ENCODE data around the gene TMEM132D.

The TMEM132D gene

DNA sequence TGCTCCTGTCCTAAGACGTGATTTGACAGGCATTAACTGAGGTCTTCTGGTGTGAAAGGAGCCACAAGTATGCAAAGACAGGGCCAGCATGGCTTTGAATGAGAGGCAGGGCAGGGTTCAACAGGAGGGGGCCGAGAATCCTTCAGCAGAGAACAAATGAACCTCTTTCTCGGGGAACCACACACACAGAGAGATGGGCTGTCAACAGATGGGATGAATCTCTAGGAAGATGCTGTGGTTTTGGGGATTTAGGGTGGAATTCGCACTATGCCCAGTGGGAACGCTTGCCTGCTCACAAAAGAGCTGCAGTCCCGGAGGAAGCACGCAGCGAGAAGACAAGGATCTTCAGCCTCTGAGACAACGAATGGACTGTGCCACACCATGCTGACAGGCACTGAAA, 537.2 kb downstream of the TMEM132D start:
- Mint-ChIP-seq H3K27me3 (ENCODE audit: low read depth) (no peaks in the 10 kb centered on the region), H3K4me3 (no peak overlapping the region), H3K27ac (no peak overlapping the region), H3K36me3 (ENCODE audit: low read depth) (no peaks in the 10 kb centered on the region), H3K9me3 (peaks cover 3% of the 10 kb centered on the region), H3K4me1 (no peaks in the 10 kb centered on the region)
- TF ChIP-seq, protein P1, sequence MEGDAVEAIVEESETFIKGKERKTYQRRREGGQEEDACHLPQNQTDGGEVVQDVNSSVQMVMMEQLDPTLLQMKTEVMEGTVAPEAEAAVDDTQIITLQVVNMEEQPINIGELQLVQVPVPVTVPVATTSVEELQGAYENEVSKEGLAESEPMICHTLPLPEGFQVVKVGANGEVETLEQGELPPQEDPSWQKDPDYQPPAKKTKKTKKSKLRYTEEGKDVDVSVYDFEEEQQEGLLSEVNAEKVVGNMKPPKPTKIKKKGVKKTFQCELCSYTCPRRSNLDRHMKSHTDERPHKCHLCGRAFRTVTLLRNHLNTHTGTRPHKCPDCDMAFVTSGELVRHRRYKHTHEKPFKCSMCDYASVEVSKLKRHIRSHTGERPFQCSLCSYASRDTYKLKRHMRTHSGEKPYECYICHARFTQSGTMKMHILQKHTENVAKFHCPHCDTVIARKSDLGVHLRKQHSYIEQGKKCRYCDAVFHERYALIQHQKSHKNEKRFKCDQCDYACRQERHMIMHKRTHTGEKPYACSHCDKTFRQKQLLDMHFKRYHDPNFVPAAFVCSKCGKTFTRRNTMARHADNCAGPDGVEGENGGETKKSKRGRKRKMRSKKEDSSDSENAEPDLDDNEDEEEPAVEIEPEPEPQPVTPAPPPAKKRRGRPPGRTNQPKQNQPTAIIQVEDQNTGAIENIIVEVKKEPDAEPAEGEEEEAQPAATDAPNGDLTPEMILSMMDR (IDR thresholded peaks at IDR 0.05; ENCODE audit: unreplicated experiment in 3 of 3), result no peak

DNA sequence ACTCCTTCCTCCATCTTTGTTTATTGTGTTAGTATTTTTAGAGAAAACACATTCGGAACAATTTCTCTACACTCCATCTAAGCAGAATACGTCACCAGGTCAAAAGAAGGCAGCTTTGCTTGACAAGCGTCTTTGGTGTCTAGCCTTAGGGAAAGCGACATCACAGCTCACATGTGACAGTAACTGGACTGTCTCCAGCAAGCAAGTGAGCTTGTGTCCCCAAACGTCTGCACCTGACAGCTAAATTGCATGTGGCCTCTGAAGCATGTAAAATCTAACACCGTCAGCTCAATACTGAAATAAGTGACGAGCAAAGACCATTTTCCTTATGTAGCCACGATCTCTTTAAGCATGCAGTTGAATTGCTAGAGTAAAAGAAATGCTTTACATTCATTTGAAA, 540.8 kb downstream of the TMEM132D start:
- Mint-ChIP-seq H3K4me3 (no peak overlapping the region), H3K27me3 (ENCODE audit: low read depth) (peaks cover 12% of the 10 kb centered on the region), H3K9me3 (peaks cover under 1% of the 10 kb centered on the region), H3K27ac (no peak overlapping the region), H3K4me1 (no peaks in the 10 kb centered on the region), H3K36me3 (ENCODE audit: low read depth) (no peaks in the 10 kb centered on the region)
- TF ChIP-seq, protein P1 (IDR thresholded peaks at IDR 0.05; ENCODE audit: unreplicated experiment in 3 of 3), result no peak

DNA sequence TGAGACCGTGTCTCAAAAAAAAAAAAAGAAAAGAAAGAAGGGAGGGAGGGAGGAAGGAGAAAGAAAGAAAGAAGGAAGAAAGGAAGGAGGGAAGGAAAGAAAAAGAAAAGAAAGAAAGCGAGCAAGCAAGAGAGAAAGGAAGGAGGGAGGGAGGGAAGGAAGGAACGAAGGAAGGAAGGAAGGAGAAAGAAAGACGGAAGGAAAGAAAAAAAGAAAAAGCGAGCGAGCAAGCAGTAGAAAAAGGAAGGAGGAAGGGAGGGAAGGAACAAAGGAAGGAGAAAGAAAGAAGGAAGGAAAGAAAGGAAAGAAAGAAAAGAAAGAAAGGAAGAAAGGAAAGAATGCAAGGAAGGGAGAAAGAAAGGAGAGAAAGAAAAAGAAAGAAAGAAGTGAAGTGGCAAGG, 546.6 kb downstream of the TMEM132D start:
- Mint-ChIP-seq H3K4me3 (no peak overlapping the region), H3K9me3 (no peaks in the 10 kb centered on the region), H3K27ac (no peak overlapping the region), H3K27me3 (ENCODE audit: low read depth) (peaks cover 15% of the 10 kb centered on the region), H3K4me1 (no peaks in the 10 kb centered on the region), H3K36me3 (ENCODE audit: low read depth) (no peaks in the 10 kb centered on the region)
- TF ChIP-seq, protein P1 (IDR thresholded peaks at IDR 0.05; ENCODE audit: unreplicated experiment in 3 of 3), result no peak

DNA sequence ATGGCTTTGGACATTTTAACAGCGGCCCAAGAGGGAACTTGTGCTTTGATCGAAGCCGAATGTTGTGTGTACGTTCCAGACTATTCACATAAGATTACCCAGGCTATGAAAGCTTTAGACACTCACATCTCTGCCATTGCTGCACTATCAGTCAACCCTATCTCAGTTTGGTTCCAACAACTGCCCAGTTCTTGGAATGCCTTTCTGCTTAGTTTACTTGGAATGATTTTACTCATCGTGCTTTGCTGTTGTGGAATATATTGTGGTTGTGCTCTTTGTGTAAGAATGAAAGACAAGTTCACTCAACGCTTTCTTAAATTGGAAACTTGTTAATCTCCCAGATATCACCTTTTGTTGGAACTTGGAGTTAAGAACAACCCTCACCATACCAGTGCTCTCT, 552.3 kb downstream of the TMEM132D start:
- H3K9me3 Mint-ChIP-seq, result peaks cover 2% of the 10 kb centered on the region
- no peaks in the 10 kb centered on the region for H3K36me3 Mint-ChIP-seq (ENCODE audit: low read depth)
- no peak overlapping the region for H3K27ac Mint-ChIP-seq
- TF ChIP-seq, protein P1 (IDR thresholded peaks at IDR 0.05; ENCODE audit: unreplicated experiment in 3 of 3), result no peak
- peaks cover under 1% of the 10 kb centered on the region for H3K27me3 Mint-ChIP-seq (ENCODE audit: low read depth)
- no peaks in the 10 kb centered on the region for H3K4me1 Mint-ChIP-seq
- H3K4me3 Mint-ChIP-seq, result no peak overlapping the region

DNA sequence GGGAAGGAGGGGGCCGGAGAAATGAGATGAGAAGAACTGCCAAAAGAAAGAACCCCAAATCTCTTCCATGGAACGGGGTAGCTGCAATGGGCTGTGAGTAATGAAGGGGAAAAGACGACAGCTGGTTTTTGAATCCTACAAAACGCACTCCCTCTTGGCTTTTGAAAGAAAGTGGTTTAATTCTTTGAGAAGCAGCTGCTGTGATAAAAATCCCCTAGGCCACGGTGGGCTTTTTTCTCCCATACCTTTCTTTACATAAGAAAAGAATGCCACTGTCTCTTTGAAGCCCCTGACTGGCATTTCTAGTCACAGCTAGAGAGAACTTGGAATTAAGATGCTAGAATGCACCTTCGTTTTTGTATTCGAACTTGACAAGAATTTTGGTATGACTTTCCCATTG, 564.5 kb downstream of the TMEM132D start:
- TF ChIP-seq, protein P1 (IDR thresholded peaks at IDR 0.05; ENCODE audit: unreplicated experiment in 3 of 3), result no peak
- H3K4me1 Mint-ChIP-seq, result no peaks in the 10 kb centered on the region
- no peaks in the 10 kb centered on the region for H3K27me3 Mint-ChIP-seq (ENCODE audit: low read depth)
- H3K27ac Mint-ChIP-seq, result no peak overlapping the region
- no peaks in the 10 kb centered on the region for H3K36me3 Mint-ChIP-seq (ENCODE audit: low read depth)
- no peak overlapping the region for H3K4me3 Mint-ChIP-seq
- peaks cover 8% of the 10 kb centered on the region for H3K9me3 Mint-ChIP-seq

DNA sequence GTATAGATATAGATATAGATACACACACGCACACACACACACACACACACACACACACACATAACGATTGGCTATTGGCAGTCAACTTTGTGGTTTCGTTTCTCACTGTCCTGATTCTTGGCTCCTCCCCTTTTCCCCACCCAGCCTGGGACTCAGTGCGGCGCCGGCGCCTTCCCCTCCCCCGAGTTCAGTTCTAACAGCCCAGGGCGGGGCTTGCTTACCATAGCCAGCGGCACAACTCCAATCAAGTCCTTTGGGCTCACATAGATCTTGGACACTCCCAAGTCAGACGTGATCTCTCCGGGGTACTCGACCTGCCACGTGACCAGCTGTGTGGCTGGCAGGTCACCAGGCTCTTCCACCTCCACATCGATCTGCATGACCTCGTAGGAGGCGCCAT, 566.4 kb downstream of the TMEM132D start:
- TF ChIP-seq, protein P1 (IDR thresholded peaks at IDR 0.05; ENCODE audit: unreplicated experiment in 3 of 3), result no peak
- peaks cover 5% of the 10 kb centered on the region for H3K9me3 Mint-ChIP-seq
- H3K4me3 Mint-ChIP-seq, result no peak overlapping the region
- H3K27me3 Mint-ChIP-seq (ENCODE audit: low read depth), result no peaks in the 10 kb centered on the region
- no peaks in the 10 kb centered on the region for H3K36me3 Mint-ChIP-seq (ENCODE audit: low read depth)
- no peaks in the 10 kb centered on the region for H3K4me1 Mint-ChIP-seq
- H3K27ac Mint-ChIP-seq, result no peak overlapping the region

Measured in nephron (organoid).